GM21360 (cell line): ENCODE data around the gene PREX1.
A peak's percentile ranks its signal among the peaks of the same experiment; 100 is the strongest.
"Not testable (repeated sequence)": the region's sequence is repeated elsewhere in the genome, so short reads cannot be mapped to it uniquely, and the experiment has no call there.

ENCODE experiments used
- ATAC-seq: cut with Tn5 transposase; IDR thresholded peaks from one replicate; pipeline ENCODE4 v1.9.1; 2021; ENCODE audit warnings: mild to moderate bottlenecking, moderate library complexity; ENCODE audit not compliant: unreplicated experiment

Gene PREX1

GRCh38 chr20:48613926-48614325, 213.9 kb downstream of the PREX1 start:
- ATAC-seq, result no peak

GRCh38 chr20:48612335-48612734, 215.5 kb downstream of the PREX1 start:
- no peak for ATAC-seq

- ATAC-seq, result no peak
Measured at GRCh38 chr20:48610996-48611395, 216.8 kb downstream of the PREX1 start.

GRCh38 chr20:48609491-48609978, 218.3 kb downstream of the PREX1 start:
- ATAC-seq, result peak; percentile 55

GRCh38 chr20:48608756-48609155, 219.0 kb downstream of the PREX1 start:
- ATAC-seq, result no peak

- no peak for ATAC-seq
Measured at GRCh38 chr20:48607544-48607865, 220.3 kb downstream of the PREX1 start.

GRCh38 chr20:48606841-48607543, 220.8 kb downstream of the PREX1 start:
- ATAC-seq, result no peak

GRCh38 chr20:48606172-48606840, 221.5 kb downstream of the PREX1 start:
- ATAC-seq, result no peak

- ATAC-seq, result no peak
Measured at GRCh38 chr20:48605364-48606171, 222.2 kb downstream of the PREX1 start.

GRCh38 chr20:48604936-48605335, 222.9 kb downstream of the PREX1 start:
- no peak for ATAC-seq

GRCh38 chr20:48604426-48604825, 223.4 kb downstream of the PREX1 start:
- ATAC-seq, result no peak

- ATAC-seq, result no peak
Measured at GRCh38 chr20:48603819-48604405, 223.9 kb downstream of the PREX1 start.

- no peak for ATAC-seq
Measured at GRCh38 chr20:48603116-48603818, 224.5 kb downstream of the PREX1 start.

- no peak for ATAC-seq
Measured at GRCh38 chr20:48601798-48602197, 226.0 kb downstream of the PREX1 start.

GRCh38 chr20:48600470-48600945, 227.3 kb downstream of the PREX1 start:
- no peak for ATAC-seq

- no peak for ATAC-seq
Measured at GRCh38 chr20:48599748-48600469, 227.9 kb downstream of the PREX1 start.

GRCh38 chr20:48599106-48599747, 228.6 kb downstream of the PREX1 start:
- no peak for ATAC-seq

GRCh38 chr20:48598303-48598941, 229.4 kb downstream of the PREX1 start:
- ATAC-seq, result not testable (repeated sequence)
